Activated CD4-positive, alpha-beta T cell treated with anti-CD3 and anti-CD28 coated beads for 48 hours (primary cell): ENCODE measurements around the gene CD6.
A peak's percentile ranks its signal among the peaks of the same experiment; 100 is the strongest.

Source experiments
- DNase-seq: peaks from one replicate; pipeline ENCODE4 v3.0.0-alpha.2; 2020

CD6 gene

DNA sequence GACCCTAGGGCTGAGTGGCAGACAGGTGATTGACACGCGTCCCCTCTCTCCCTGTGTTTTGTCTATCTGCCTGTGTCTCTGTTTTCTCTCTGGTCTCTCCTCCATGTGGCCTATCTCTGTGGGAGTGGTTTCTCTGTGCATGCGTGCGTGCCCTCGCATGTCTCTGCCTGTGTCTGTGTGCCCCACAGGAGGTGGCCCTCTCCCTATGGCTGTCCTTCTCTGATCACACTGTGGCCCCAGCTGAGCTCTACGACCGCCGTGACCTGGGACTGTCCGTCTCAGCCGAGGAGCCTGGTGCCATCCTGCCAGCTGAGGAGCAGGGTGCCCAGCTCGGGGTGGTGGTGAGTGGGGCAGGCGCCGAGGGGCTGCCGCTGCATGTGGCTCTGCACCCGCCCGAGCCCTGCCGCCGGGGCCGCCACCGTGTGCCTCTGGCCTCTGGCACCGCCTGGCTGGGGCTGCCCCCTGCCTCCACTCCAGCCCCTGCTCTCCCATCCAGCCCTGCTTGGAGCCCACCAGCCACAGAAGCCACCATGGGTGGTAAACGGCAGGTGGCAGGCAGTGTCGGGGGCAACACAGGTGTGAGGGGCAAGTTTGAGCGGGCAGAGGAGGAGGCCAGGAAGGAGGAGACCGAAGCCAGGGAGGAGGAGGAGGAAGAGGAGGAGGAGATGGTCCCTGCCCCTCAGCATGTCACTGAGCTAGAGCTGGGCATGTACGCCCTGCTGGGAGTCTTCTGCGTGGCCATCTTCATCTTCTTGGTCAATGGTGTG is 35.6 kb upstream of the CD6 start:
- no peak for DNase-seq

DNA sequence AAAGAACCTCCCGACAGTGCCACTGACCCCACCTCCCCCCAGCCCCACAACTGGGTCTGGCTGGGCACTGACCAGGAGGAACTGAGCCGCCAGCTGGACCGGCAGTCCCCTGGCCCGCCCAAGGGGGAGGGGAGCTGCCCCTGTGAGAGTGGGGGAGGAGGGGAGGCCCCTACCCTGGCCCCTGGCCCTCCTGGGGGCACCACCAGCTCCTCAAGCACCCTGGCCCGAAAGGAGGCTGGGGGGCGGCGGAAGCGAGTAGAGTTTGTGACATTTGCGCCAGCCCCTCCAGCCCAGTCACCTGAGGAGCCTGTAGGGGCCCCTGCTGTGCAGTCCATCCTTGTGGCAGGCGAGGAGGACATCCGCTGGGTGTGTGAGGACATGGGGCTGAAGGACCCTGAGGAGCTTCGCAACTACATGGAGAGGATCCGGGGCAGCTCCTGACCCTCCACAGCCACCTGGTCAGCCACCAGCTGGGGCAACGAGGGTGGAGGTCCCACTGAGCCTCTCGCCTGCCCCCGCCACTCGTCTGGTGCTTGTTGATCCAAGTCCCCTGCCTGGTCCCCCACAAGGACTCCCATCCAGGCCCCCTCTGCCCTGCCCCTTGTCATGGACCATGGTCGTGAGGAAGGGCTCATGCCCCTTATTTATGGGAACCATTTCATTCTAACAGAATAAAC is 34.9 kb upstream of the CD6 start:
- no peak for DNase-seq

DNA sequence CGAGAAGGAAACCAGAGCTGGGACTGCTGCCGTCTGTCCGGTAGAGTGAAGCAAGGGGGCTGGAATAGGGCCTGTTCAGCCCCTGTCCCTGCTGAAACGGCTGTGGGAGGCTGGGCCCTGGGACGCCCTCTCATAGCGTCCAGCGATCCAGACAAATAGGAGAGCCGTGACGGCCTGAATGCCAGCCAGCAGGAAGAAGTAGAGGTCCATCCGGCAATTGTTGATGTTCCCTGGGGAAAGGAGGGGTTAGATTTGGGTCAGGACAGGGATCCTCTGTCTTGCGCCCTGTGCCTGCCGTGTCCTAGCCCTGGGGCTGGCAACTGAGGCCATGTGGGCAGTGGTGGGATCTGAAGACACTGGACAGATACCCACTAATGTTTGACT is 34.3 kb upstream of the CD6 start:
- DNase-seq, result no peak

DNA sequence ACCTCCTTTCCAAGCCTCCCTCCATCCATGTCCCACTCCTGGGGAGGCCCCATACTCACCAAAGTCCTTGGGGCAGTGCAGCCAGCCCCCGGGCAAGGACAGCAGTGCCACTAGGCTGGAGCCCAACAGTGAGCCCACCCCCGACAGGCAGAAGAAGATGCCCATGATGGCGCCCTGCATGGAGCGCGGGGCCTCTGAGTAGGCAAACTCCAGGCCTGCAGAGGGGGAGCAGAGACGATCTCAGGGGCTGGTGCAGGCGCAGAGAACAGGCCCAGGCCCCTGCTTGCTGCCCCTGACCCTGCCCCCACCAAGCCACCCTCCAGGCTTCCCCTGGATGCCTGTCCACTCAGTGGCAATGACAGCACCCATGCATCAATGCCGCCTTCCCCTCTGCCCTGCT is 33.7 kb upstream of the CD6 start:
- no peak for DNase-seq

DNA sequence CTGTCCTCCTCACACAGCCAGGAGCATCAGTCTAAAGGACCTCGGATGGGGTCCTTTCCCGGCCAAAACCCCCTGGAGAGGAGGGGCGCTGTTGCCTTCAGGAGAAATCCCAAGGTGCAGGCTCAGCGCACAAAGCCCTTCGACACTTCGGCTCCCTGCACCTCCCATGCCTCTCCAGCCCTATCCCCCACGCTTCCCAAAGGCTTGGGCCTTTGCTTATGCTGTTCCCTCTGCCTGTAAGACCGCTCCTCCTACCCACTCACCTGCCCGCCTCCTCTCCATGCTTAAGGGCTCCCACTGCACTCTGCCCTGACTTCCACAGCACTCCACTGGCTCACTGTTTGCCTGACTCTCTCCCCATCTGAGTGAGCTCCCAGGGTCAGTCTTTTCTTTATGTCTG is 33.0 kb upstream of the CD6 start:
- no peak for DNase-seq

DNA sequence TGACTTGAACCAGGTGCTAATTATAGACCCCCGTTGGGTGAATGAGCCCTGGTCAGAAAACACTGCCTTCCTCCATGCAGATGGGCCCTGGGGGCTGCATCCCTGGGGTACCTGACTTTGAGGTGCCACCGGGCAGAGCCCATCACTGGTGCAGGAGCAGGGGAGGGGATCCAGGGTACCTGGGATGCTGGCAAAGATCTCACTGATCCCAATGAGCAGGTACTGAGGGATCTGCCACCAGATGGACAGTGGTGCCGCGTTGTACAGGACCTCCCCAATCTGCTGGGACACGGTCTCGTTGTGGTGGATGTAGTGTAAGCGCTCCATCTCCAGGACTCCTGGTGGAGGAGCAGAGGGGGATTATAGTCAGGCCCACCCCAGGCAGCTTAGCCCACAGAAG is 32.2 kb upstream of the CD6 start:
- DNase-seq, result no peak

DNA sequence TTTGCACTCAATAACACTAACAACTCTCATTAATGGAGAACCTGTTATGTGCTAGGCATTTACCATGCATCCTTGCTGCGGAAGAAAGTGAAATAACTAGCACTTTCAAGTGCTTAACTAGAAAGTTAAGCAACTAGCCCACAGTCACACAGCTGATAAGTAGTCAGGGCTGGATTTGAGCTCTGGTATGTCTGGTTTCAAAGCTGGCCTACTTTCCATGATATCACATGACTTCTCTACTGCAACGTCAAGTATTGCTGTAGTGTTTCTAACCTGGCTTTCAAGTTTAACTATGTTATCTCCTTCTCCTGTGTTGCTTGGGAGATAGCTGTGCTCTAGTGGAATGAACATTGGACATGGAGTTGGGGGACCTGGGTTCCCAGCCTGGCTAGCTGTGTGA is 31.6 kb upstream of the CD6 start:
- no peak for DNase-seq

DNA sequence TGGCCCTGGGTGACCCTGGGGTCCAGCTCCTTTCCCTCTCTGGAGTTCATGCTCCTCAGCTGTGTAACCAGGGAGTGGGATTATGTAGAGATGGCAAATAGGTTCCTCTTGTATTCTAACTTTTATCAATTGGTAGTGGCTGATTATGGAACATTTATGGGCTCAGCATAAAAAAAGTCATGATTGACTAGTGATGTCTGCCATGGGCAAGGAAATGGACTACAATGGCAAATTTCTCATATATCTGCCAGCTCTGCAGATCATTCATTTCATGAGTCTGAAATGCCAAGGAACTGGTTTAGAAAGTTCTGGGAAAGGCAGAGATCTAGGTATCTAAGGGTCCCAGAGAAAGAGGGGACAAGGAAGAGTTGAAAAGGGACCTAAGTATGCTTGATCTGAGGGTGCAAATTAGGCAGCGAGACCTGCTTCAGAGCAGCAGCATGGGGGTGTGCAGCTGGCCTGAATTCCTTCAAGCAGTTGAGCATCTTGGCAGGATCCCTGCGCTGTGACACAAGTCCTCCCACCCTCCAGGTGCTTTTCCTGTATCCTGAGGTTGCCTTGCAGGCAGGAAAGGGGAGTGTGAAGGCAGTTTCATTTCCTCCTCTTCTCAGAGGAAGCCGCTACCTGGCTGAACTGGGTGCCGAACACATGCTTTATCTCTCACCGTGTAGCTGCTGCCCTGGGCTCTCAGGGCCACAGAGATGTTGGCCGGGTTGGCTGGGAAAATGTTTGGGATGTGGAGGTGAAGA is 29.9 kb upstream of the CD6 start:
- no peak for DNase-seq

DNA sequence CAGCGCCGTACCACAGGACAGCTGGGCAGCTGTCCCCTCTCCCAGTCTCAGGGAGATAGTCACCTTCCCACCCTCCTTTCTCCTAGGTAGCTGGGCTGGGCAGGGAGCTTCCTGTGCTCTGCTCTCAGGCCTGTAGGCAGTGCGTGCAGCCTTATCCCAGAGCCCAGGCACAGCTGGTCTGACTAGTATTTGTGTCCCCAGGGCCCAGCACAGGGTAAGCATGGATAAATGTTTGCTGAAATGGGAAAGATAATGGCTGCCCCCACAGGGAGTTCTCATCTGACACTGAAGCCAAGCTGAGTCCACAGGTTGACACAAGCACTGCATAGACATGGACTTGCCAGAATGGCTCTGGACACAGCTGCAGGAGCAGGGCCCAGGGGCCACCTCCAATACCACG is 29.3 kb upstream of the CD6 start:
- DNase-seq, result no peak

DNA sequence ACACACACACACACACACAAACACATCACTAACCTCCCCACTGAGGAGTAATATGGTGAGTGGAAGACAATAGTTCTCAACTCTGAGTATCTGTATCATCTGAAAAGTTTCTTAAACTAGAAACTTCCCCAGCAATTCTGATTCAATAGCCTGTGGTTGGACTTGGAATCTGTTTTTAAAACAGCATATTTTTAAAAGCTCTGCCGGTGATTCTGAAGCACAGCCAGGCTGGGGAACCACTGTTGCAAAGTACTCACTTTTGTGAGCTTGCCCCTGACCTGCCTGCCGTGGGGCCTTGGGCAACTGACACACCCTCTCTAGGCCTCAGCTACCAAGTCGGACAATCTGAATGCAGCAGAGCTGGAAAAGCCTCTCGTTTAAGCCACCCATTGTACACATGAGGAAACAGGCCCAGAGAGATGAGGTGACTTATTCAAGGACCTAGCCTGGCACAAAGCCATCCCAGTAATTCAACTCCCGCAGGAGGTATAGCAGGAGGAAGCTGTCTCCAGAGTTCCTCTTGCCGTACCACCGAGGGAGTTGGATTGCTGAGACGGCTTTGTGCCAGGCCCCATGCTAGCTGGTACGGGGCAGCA is 28.4 kb upstream of the CD6 start:
- DNase-seq, result no peak

DNA sequence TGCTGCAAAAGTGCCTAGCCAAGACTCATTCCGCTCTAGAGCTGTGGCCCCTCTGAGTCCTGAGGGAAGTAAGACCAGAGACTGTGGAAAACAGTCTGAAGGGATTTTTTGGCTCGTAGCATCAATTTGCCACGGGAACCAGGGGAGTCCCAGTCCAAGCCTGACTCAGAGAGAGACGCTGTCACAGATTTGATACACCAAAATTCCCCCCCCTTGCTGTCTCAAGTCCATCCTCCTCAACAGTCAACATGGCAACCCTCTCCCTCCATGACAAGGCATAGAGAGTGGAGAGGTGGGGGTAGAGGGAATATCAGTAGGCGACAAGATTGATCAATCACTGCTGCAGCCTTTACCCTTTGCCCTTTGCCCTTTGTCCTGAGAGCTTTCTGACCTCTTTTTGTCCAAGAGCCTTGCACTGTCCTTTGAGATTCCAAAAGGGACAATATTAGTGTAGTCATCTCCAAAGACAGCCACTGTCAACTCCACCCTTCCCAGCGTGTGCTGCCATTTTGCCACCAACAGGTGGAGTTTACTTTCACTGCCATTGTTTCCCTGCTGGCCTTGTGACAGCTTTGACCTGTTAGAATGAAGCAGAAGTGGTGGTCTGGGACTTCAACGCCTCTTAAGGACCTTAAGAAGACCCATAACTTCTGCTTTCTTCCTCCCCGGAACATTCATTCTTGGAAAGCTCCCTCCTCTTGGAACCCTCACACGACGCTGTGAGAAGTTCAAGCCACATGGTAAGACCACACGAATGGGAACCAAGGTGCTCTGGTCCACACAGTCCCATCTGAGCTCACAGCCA is 26.8 kb upstream of the CD6 start:
- DNase-seq, result no peak

DNA sequence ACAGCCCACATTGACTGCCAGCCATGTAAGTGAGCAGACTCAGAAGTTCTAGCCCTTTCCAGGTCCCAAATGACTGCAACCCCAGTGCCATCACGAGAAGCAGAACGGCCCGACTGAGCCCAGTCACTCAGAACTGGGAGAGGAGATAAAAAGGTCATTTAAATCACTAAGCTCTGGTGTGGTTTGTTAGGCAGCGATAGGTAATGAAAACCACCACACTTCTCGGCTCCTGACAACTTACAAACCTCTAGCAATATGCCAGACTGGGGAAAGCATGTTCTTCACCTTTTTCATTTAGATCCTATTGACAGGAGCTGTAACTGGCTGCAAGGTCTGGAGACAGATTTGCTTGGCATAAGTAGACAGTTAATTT is 26.2 kb upstream of the CD6 start:
- DNase-seq, result no peak

DNA sequence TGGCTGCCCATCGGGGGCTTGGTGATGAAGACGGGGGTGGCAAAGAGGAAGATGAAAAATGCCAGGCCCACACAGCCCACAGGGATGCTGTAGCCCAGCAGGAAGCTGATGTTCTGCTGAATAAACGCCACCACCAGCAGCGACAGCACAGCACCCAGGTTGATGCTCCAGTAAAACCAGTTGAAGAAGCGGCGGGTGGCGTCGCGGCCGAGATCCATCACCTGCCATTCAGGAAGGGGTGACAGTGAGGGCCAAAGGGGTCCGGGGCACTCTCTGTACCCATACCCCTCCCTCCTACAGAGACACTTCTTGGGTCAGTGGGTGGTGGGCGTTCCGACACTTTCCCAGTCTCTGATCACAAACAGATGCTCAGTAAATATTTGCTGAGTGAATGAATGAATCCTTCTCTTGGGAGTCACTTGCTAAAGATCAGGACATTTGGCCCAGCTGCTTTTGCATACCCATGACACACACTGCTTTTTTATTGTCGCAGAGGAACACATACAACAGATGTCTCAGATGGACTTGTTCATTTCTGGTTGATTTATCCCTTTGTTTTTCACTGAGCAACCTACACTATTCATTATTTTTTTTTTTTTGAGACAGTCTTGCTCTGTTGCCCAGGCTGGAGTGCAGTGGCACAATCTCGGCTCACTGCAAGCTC is 24.7 kb upstream of the CD6 start:
- no peak for DNase-seq

DNA sequence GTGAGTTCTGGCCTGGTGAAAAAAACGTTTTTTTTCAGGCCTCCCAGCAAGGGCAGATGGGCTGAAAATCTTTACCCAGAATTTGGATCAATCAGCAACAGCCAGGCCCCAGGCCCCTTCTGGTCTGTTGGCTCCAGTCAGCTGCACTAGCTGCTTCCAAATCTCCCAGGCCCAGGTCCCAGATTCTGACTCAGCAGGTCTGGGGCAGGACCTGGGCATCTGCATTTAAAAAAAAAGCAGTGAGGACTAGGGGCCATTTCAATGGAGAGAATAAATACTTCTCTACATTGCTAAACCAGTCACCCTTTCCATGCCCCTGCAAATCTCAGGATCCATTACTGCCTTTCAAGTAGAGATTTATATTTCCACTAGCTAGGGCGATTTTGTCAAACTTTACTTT is 23.8 kb upstream of the CD6 start:
- DNase-seq, result no peak

DNA sequence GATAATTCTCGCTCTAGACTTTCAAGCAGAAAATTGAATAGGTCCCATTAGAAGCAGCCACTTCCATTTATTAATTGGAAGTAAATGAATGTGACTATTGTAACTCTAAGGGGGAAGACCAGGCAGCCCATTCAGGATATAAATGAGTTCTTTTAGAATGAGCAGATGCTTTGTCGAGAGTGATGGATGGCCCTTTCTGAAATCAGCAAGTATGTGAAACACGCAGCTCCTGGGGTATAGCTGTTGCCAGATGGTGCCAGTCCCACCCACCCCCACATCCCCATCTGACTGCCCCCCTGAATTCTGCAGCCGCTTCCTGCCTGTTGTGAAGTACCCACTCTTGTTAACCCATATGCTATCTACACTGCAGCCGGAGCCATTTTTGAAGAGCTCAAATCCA is 23.2 kb upstream of the CD6 start:
- DNase-seq, result no peak

DNA sequence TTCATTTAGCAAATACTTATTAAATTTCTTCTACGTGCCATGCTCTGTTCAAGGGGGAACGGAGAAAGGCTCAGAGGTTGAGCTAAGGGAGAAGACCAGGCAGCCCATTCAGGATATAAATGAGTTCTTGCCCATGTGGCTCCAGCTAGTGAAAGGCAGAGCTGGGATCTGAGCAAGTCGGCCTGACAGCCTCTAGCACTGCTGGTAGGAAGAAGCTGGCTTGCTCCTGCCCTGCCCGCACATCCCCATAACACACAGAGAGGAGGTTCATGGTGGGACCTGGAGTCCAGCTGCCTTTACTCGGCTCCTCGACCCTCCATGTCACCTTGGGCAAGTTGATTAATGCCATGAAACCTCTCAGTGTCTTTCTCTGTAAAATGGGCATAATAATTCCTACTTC is 21.5 kb upstream of the CD6 start:
- DNase-seq, result no peak

DNA sequence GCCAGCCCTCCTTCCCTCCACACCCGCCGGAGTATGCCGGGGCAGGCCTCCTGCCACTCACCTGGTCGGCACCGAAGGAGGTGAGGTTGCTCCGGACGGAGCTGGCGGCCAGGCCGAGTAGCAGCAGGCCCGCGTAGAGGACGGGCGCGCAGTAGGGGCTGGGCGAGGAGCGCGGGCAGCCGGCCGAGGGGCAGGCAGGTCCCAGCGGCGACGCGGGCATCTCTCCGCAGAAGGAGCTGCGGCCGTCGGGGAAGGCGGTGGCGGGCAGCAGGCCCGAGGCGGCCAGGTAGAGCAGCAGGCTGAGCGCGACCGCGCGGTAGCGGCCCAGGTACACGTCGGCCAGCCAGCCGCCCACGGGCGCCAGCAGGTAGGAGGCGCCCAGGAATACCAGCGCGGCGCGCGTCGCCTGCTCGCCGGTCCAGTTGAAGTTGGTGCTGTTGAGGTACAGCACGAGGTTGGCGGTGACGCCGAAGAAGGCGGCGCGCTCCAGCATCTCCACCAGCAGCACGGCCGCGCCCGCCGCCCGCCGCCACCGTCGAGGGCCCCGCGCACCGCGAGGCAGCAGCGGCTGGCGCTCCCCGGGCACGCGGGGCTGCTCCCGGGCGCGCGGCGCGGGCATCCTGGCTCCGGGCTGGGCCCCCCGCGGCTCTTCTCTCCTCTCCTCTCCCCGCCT is 20.4 kb upstream of the CD6 start:
- DNase-seq, result peak; percentile 44

DNA sequence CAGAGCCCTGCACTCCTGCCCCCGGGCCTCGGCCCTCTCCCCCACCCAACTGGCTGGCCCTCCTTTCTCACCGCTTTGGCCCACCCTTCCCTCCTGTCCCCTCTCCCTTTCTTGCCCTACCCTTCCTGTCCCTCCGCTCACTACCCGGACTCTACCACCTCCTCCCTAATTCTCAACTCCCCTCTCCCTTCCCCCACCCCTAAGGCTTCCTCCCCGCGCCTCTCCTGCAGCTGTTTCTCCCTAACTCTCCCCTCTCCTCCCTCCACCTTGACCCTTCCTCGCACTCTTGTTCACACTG is 19.9 kb upstream of the CD6 start:
- DNase-seq, result no peak

DNA sequence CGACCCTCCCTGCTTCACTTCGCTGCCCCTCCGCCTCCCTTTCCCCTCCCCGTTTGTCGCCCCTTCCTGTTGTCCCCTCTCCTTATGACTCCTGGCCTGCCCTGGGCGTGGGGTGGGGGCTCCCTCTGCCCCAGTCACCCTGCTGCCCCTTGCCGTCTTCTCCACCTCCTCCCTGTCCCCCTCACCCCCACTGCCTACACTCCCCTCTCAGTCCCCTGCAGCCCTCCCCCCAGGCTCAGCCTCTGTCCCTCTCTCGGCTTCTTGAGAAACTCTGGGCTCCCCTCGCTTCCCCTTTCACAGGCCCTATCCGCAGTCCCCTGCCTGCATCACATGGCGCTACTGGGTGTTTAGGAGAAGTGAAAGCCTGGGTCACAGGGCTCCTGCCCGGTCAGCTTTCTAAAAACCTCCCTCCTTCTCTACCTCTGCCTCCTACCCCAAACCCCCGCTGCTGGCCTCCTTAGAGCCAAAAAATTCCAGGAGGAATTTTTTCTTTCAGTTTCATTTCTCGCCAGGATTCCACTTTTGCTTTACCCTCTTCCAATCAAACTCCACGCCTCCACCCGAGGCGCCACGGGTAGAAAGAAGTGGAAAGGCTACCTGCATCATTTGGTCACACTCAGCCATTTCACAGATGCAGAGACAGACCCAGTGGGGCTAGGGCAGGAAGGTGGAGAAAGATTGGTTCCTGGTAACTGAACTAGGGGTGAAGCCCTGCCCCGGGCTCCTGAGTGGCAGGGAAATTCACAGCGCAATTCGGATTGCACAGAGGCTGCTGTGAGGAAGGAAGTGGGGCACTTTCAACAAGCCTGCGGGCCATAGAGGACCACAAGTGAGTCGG is 19.4 kb upstream of the CD6 start, which contains the start of gene SLC15A3:
SLC15A3 (minus strand) TSS at position 273 of the 838 bp plus-strand sequence. CDS start 625 bp downstream, outside the sequence.
- peak; percentile 47 for DNase-seq

DNA sequence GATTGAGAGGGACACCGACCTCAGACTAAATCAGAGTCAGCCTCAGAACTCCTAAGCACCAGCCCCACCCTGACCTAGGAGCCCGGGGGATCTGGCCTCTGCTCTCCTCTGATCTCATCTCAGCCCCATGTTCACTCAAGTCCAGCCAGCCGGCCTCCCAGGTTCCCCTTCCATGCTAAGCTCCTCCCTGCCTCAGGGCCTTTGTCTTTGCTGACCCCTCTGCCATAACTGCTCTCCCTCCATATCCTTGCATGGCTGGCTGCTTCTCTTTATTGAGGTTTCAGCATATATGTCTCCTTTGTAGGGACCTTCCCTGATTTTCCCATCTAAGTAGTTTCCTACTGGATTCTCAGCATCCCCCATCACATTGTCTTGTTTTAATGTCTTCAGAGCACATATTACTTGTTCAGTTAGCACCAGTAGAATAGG is 18.7 kb upstream of the CD6 start:
- no peak for DNase-seq

DNA sequence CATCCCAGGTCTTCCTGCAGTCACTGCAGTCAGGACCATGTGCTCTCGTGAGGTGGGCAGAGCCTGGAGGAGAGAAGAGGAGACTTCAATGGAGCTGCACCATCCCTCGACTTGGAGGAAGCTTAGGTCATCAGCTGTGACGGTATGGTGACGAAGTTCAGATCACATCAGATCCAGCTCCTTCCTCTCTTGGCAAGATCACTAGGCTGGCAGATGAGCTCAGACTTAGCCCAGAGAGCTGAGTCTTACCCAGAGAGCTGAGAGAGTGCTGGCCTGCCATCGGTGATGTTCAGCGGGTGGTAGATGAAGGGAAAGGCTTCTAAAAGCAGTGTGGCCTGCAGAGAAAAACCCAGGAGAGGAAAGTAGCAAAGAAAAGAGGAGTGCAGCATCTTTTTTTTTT is 17.7 kb upstream of the CD6 start:
- no peak for DNase-seq
